T-helper 17 cell (primary cell): ENCODE data around the gene NDST3. TPM values are rescaled to one million over a fixed set of nuclear protein-coding genes. Genes with fewer than 3 reads are reported as not detected.

ENCODE experiments used
- ATAC-seq: fragments of 150-1000 bp; cut with Tn5 transposase; 2 replicates; pipeline ENCODE4 v1.10.0; 2021; ENCODE audit warnings: mild to moderate bottlenecking, moderate library complexity
- DNase-seq, 3 donors: peaks; one replicate each; pipeline versions ENCODE4 v3.0.0 to v3.0.0-alpha.2; 2020 to 2021
- H3K9me3 ChIP-seq: one replicate; pipeline ENCODE4 v1.7.0; 2013; ENCODE audit warnings: low read length, mild to moderate bottlenecking; ENCODE audit not compliant: control insufficient read depth, poor library complexity, severe bottlenecking
- H3K27ac Mint-ChIP-seq: one replicate; pipeline ENCODE4 v1.8.0; 2022; ENCODE audit warnings: mild to moderate bottlenecking, moderate library complexity, mixed read lengths
- H3K27me3 Mint-ChIP-seq: one replicate; pipeline ENCODE4 v1.8.0; 2022; ENCODE audit warnings: mixed read lengths
- H3K36me3 Mint-ChIP-seq: one replicate; pipeline ENCODE4 v1.8.0; 2022; ENCODE audit warnings: low read depth, mixed read lengths
- H3K4me1 Mint-ChIP-seq: one replicate; pipeline ENCODE4 v1.8.0; 2022; ENCODE audit warnings: mild to moderate bottlenecking, mixed read lengths
- H3K4me3 Mint-ChIP-seq: one replicate; pipeline ENCODE4 v1.8.0; 2022; ENCODE audit warnings: mild to moderate bottlenecking, moderate library complexity, mixed read lengths
- total RNA-seq, 4 donors: library from RNA in 2 of 4; stranded (reverse) in 2 of 4; gene quantifications; one replicate each; pipeline ENCODE4 v1.2.3 and lab custom pipeline; 2022 to 2026

NDST3 gene
- total RNA-seq, 2 donors from 2014 or later: not detected

GRCh38 chr4:118099106-118099505 is 64.8 kb downstream of the NDST3 start:
- Mint-ChIP-seq H3K4me1 (no peaks in the 10 kb centered on the region), H3K4me3 (no peak overlapping the region), H3K27ac (no peak overlapping the region), H3K36me3 (no peaks in the 10 kb centered on the region), H3K27me3 (no peaks in the 10 kb centered on the region)
- DNase-seq (no peak), ATAC-seq (no peak)
- H3K9me3 ChIP-seq: no peaks in the 10 kb centered on the region

DNA sequence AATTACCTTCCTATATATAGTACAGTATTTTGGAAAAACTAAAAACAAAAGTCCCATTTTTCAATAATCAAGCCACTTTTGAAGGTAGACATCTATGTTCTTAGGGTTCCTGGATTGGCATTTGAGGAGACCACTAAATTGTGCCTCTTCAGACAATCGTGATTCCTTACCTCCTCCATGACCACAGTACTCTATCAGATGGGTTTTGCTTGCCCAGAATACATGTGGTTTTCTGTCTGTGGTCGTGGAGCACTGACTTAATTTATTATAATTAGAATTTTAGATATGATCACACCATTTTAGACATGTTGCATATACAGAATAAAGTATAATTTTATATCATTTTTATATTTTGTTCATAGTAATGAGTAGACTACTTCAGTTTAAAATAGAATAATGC is 67.9 kb downstream of the NDST3 start:
- no peak for DNase-seq
- H3K27ac Mint-ChIP-seq: no peak overlapping the region
- H3K4me1 Mint-ChIP-seq: no peaks in the 10 kb centered on the region
- H3K36me3 Mint-ChIP-seq: no peaks in the 10 kb centered on the region
- no peak for ATAC-seq
- H3K4me3 Mint-ChIP-seq: no peak overlapping the region
- H3K27me3 Mint-ChIP-seq: no peaks in the 10 kb centered on the region
- no peaks in the 10 kb centered on the region for H3K9me3 ChIP-seq

- Mint-ChIP-seq H3K36me3 (no peaks in the 10 kb centered on the region), H3K27ac (no peak overlapping the region), H3K4me1 (peaks cover 5% of the 10 kb centered on the region), H3K27me3 (no peaks in the 10 kb centered on the region), H3K4me3 (no peak overlapping the region)
- ATAC-seq: no peak
- H3K9me3 ChIP-seq: no peaks in the 10 kb centered on the region
- no peak for DNase-seq
These were observed 78.1 kb downstream of the NDST3 start for GRCh38 chr4:118112117-118113046.

GRCh38 chr4:118113220-118113619 is 78.9 kb downstream of the NDST3 start:
- Mint-ChIP-seq H3K4me3 (no peak overlapping the region), H3K27me3 (no peaks in the 10 kb centered on the region), H3K27ac (no peak overlapping the region), H3K4me1 (peaks cover 5% of the 10 kb centered on the region), H3K36me3 (no peaks in the 10 kb centered on the region)
- DNase-seq (no peak), ATAC-seq (no peak)
- H3K9me3 ChIP-seq: peaks cover 3% of the 10 kb centered on the region

- Mint-ChIP-seq H3K36me3 (no peaks in the 10 kb centered on the region), H3K27me3 (peaks cover 4% of the 10 kb centered on the region), H3K4me3 (no peak overlapping the region), H3K4me1 (peaks cover 5% of the 10 kb centered on the region), H3K27ac (no peak overlapping the region)
- ATAC-seq (no peak), DNase-seq (no peak)
- peaks cover 3% of the 10 kb centered on the region for H3K9me3 ChIP-seq
These were observed 80.4 kb downstream of the NDST3 start for GRCh38 chr4:118114720-118115119.

DNA sequence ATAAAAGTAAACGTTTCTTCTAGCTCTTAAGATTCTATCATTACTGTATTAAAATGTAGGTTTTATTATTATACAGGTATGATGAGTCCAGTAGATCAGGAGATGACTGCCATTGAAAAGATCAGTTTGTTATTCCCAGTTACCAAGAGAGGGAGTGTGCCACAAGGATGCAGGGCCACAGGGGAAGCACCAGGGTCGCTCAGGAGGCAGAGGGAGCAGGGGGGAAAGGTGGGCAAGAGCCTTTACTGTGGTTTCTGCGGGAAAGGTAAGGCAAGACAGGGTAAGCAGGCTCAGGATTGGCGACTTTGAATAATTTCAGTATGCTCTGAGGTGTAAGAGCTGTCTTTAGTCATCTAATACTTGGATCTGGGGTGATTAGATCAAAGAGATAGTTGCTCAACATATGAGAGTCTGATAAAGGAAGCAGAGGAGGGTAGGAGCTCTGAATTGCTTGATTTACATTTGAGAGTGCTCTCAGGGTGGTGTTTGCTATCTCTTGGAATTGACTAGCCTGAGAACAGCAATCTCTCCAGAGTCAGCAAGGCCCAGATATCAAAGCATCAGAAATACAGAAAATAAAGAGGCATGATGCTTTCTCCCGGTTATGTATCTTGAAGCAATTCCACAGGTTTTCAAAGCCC is 86.0 kb downstream of the NDST3 start:
- no peak for ATAC-seq

DNA sequence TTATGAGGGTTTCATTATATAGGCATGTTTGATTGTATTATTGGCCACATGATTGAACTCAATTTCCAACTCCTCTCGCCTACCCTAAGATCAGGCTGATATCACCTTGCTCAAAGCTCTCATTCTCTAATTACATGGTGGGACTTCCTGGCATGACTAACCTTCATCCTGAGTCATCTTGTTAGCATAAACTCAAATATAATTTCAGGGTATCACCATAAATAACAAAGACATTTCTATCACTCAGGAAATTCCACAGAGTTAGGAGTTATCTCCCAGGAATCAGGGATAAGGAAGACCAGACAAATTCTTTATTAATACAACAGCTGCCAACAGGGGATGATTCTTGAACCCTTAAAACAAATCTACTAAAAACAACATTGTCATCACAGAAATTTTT is 90.7 kb downstream of the NDST3 start:
- Mint-ChIP-seq H3K27ac (no peak overlapping the region), H3K36me3 (no peaks in the 10 kb centered on the region), H3K27me3 (no peaks in the 10 kb centered on the region), H3K4me3 (no peak overlapping the region), H3K4me1 (peaks cover 2% of the 10 kb centered on the region)
- ATAC-seq (no peak), DNase-seq (no peak)
- no peaks in the 10 kb centered on the region for H3K9me3 ChIP-seq

More for the DNA sequence above, 86.0 kb downstream of the NDST3 start:
- no peaks in the 10 kb centered on the region for H3K36me3 Mint-ChIP-seq
- no peak overlapping the region for H3K27ac Mint-ChIP-seq
- H3K4me3 Mint-ChIP-seq: no peak overlapping the region
- peaks cover 2% of the 10 kb centered on the region for H3K4me1 Mint-ChIP-seq
- peaks cover 4% of the 10 kb centered on the region for H3K27me3 Mint-ChIP-seq
- H3K9me3 ChIP-seq: peaks cover 3% of the 10 kb centered on the region
- no peak for DNase-seq

- ATAC-seq (no peak), DNase-seq (no peak)
- Mint-ChIP-seq H3K36me3 (no peaks in the 10 kb centered on the region), H3K27me3 (no peaks in the 10 kb centered on the region), H3K27ac (no peak overlapping the region), H3K4me1 (no peaks in the 10 kb centered on the region), H3K4me3 (no peak overlapping the region)
- no peaks in the 10 kb centered on the region for H3K9me3 ChIP-seq
These were observed 105.0 kb downstream of the NDST3 start for GRCh38 chr4:118139241-118139640.

GRCh38 chr4:118141240-118141639 is 107.0 kb downstream of the NDST3 start:
- Mint-ChIP-seq H3K4me3 (no peak overlapping the region), H3K27ac (no peak overlapping the region), H3K4me1 (no peaks in the 10 kb centered on the region), H3K27me3 (no peaks in the 10 kb centered on the region), H3K36me3 (no peaks in the 10 kb centered on the region)
- no peak for ATAC-seq
- no peaks in the 10 kb centered on the region for H3K9me3 ChIP-seq
- no peak for DNase-seq

- H3K4me1 Mint-ChIP-seq: no peaks in the 10 kb centered on the region
- no peak for DNase-seq
- no peaks in the 10 kb centered on the region for H3K9me3 ChIP-seq
- no peak overlapping the region for H3K27ac Mint-ChIP-seq
- H3K27me3 Mint-ChIP-seq: no peaks in the 10 kb centered on the region
- no peak overlapping the region for H3K4me3 Mint-ChIP-seq
- no peaks in the 10 kb centered on the region for H3K36me3 Mint-ChIP-seq
- no peak for ATAC-seq
These were observed 120.4 kb downstream of the NDST3 start for GRCh38 chr4:118154649-118155048.

- no peaks in the 10 kb centered on the region for H3K4me1 Mint-ChIP-seq
- H3K27ac Mint-ChIP-seq: no peak overlapping the region
- peaks cover 2% of the 10 kb centered on the region for H3K9me3 ChIP-seq
- no peak for DNase-seq
- no peak overlapping the region for H3K4me3 Mint-ChIP-seq
- H3K27me3 Mint-ChIP-seq: no peaks in the 10 kb centered on the region
- H3K36me3 Mint-ChIP-seq: no peaks in the 10 kb centered on the region
- ATAC-seq: no peak
These were observed 121.2 kb downstream of the NDST3 start for GRCh38 chr4:118155516-118155915.

- Mint-ChIP-seq H3K36me3 (no peaks in the 10 kb centered on the region), H3K4me3 (no peak overlapping the region), H3K27ac (no peak overlapping the region), H3K27me3 (no peaks in the 10 kb centered on the region), H3K4me1 (no peaks in the 10 kb centered on the region)
- no peak for DNase-seq
- no peak for ATAC-seq
- H3K9me3 ChIP-seq: peaks cover 2% of the 10 kb centered on the region
These were observed 124.6 kb downstream of the NDST3 start for GRCh38 chr4:118158763-118159375.

GRCh38 chr4:118167306-118167705 is 133.0 kb downstream of the NDST3 start:
- H3K4me1 Mint-ChIP-seq: no peaks in the 10 kb centered on the region
- DNase-seq (no peak), ATAC-seq (no peak)

More at GRCh38 chr4:118167306-118167705, 133.0 kb downstream of the NDST3 start:
- H3K36me3 Mint-ChIP-seq: no peaks in the 10 kb centered on the region
- H3K9me3 ChIP-seq: no peaks in the 10 kb centered on the region
- no peak overlapping the region for H3K4me3 Mint-ChIP-seq
- no peaks in the 10 kb centered on the region for H3K27me3 Mint-ChIP-seq
- H3K27ac Mint-ChIP-seq: no peak overlapping the region
